Caco-2 (cell line): ENCODE data around the gene ATG16L2. TPM values are rescaled to one million over a fixed set of nuclear protein-coding genes. Genes with fewer than 3 reads are reported as not detected.
"Not testable (repeated sequence)": the region's sequence is repeated elsewhere in the genome, so short reads cannot be mapped to it uniquely, and the experiment has no call there.

Source experiments
- BruUV-seq: library from RNA; stranded (reverse); fragments of 400-500 nt; replicated peaks from 2 replicates; lab custom pipeline; 2021; lab: Mats Ljungman, UMichigan
- CTCF ChIA-PET: fragments of 300-600 bp; sonication (Branson Sonifier 250); formaldehyde crosslinking; loops from one replicate; lab custom pipeline; 2022; ENCODE audit warnings: antibody characterized with exemption; lab: Charles Lee
- POLR2A ChIA-PET: fragments of 300-600 bp; sonication (Branson Sonifier 250); formaldehyde crosslinking; loops from one replicate; lab custom pipeline; 2022; ENCODE audit warnings: antibody characterized with exemption; lab: Charles Lee
- DNase-seq, 2 experiments: peaks; one replicate each; pipeline versions ENCODE4 v3.0.0 to v3.0.0-alpha.2; 2020 to 2022
- H3K27me3 ChIP-seq: replicated peaks from 2 replicates; pipeline ENCODE4 v1.6.0; 2011; ENCODE audit warnings: low read length; ENCODE audit not compliant: control insufficient read depth, insufficient read depth
- H3K36me3 ChIP-seq: 2 replicates; pipeline ENCODE4 v1.5.1; 2011; ENCODE audit warnings: low read length; ENCODE audit not compliant: control insufficient read depth, insufficient read depth
- H3K4me1 ChIP-seq: fragments of 250-450 bp; sonication (Bioruptor Pico); 2 replicates; pipeline ENCODE4 v1.5.1; 2020; ENCODE audit warnings: mild to moderate bottlenecking
- H3K4me3 ChIP-seq: 2 replicates; pipeline ENCODE4 v1.5.1; 2011; ENCODE audit warnings: low read depth, mild to moderate bottlenecking, control low read depth, low read length
- H3K9me3 ChIP-seq: fragments of 250-450 bp; sonication (Bioruptor Pico); 2 replicates; pipeline ENCODE4 v1.5.1; 2020; ENCODE audit warnings: mild to moderate bottlenecking, moderate library complexity
- H3K27ac Mint-ChIP-seq: one replicate; pipeline ENCODE4 v1.8.0; 2022; ENCODE audit warnings: mixed read lengths; ENCODE audit not compliant: unreplicated experiment
- H3K27me3 Mint-ChIP-seq: one replicate; pipeline ENCODE4 v1.8.0; 2022; ENCODE audit warnings: mixed read lengths; ENCODE audit not compliant: insufficient read depth, unreplicated experiment
- H3K36me3 Mint-ChIP-seq: one replicate; pipeline ENCODE4 v1.8.0; 2022; ENCODE audit warnings: mild to moderate bottlenecking, mixed read lengths; ENCODE audit not compliant: insufficient read depth, unreplicated experiment
- H3K4me1 Mint-ChIP-seq: one replicate; pipeline ENCODE4 v1.8.0; 2022; ENCODE audit warnings: low read depth, mixed read lengths; ENCODE audit not compliant: unreplicated experiment
- H3K4me3 Mint-ChIP-seq: one replicate; pipeline ENCODE4 v1.8.0; 2022; ENCODE audit warnings: mild to moderate bottlenecking, moderate library complexity, mixed read lengths; ENCODE audit not compliant: unreplicated experiment
- H3K9me3 Mint-ChIP-seq: one replicate; pipeline ENCODE4 v1.8.0; 2022; ENCODE audit warnings: mixed read lengths; ENCODE audit not compliant: unreplicated experiment
- CTCF ChIP-seq, 2 experiments: fragments of 200-600 bp in 1 of 2; IDR thresholded peaks; 1 replicate in 1 of 2; 2 replicates in 1 of 2; pipeline versions ENCODE4 v1.5.1 to v1.8.0; 2011 to 2022; ENCODE audit warnings: antibody characterized with exemption in 1 of 2, control low read depth in 1 of 2, inconsistent platforms in 1 of 2, low read depth in 1 of 2, low read length in 1 of 2, mild to moderate bottlenecking in 1 of 2, moderate library complexity in 1 of 2; ENCODE audit not compliant: insufficient read depth in 1 of 2, severe bottlenecking in 1 of 2, unreplicated experiment in 1 of 2
- intact Hi-C: fragments of 100-400 bp; cut with micrococcal nuclease; formaldehyde crosslinking; loops from one replicate; pipeline ENCODE4 v1.10.0; 2022; ENCODE audit not compliant: unreplicated experiment
- total RNA-seq: library from RNA; stranded (reverse); gene quantifications from 2 replicates; pipeline ENCODE4 v1.2.3, GENCODE V29; 2022

Gene ATG16L2
- total RNA-seq, 1 experiment from 2014 or later: 19.3 TPM

- Histone ChIP-seq H3K9me3 (no peaks in the 10 kb centered on the region), H3K4me3 (no peak overlapping the region), H3K4me1 (peaks cover 3% of the 10 kb centered on the region; the same call in 1 of the 2 replicates), H3K36me3 (peaks cover 2% of the 10 kb centered on the region; the same call in 1 of the 2 replicates), H3K27me3 (no peaks in the 10 kb centered on the region)
- TF ChIP-seq CTCF (IDR thresholded peaks at IDR 0.05; ENCODE audit: insufficient read depth in 1 of 2, low read depth in 1 of 2, low read length in 1 of 2, severe bottlenecking in 1 of 2, unreplicated experiment in 1 of 2): no peak
- no peak for DNase-seq
- BruUV-seq: no TSS peak
- Mint-ChIP-seq H3K36me3 (peaks cover 27% of the 10 kb centered on the region), H3K27me3 (no peaks in the 10 kb centered on the region), H3K4me3 (no peak overlapping the region), H3K4me1 (peaks cover 23% of the 10 kb centered on the region), H3K9me3 (no peaks in the 10 kb centered on the region), H3K27ac (no peak overlapping the region)
- intact Hi-C loops: no loop called here
- POLR2A ChIA-PET: no interaction called here
- CTCF ChIA-PET: interaction anchor here (0.7 kb wide), 1 partner anchor 369 kb away, joined by 3 read pairs; no protein-coding TSS in a partner anchor
Measured at GRCh38 chr11:72808331-72808798, 5.8 kb upstream of the ATG16L2 start.

- BruUV-seq, H3K36me3 ChIP-seq, H3K4me1 ChIP-seq, POLR2A ChIA-PET, H3K9me3 Mint-ChIP-seq, H3K27me3 Mint-ChIP-seq, H3K27ac Mint-ChIP-seq, H3K27me3 ChIP-seq, DNase-seq, H3K4me3 ChIP-seq, H3K9me3 ChIP-seq: not testable (repeated sequence)
- Mint-ChIP-seq H3K36me3 (peaks cover 39% of the 10 kb centered on the region), H3K4me3 (peak overlapping the region; percentile 37), H3K4me1 (peaks cover 29% of the 10 kb centered on the region)
- CTCF ChIA-PET: interaction anchor here (0.6 to 2.7 kb wide), 3 partner anchors 18 to 143 kb away, joined by 3 to 30 read pairs (median 26); partner anchors contain the start of gene STARD10
- intact Hi-C loops: loop anchor here (5.0 kb wide), 1 partner anchor 34 kb away; no protein-coding TSS in a partner anchor
Measured at GRCh38 chr11:72811686-72812085, 2.5 kb upstream of the ATG16L2 start.

GRCh38 chr11:72812604-72812966 lies 1.6 kb upstream of the ATG16L2 start:
- Histone ChIP-seq H3K4me1 (peaks cover under 1% of the 10 kb centered on the region; the same call in 1 of the 2 replicates), H3K27me3 (no peaks in the 10 kb centered on the region), H3K36me3 (peaks cover 2% of the 10 kb centered on the region; the same call in 1 of the 2 replicates), H3K4me3 (peak overlapping the region; percentile 88), H3K9me3 (no peaks in the 10 kb centered on the region)
- DNase-seq: no peak
- intact Hi-C loops: loop anchor here (5.0 kb wide), 1 partner anchor 35 kb away; no protein-coding TSS in a partner anchor
- H3K36me3 Mint-ChIP-seq: peaks cover 39% of the 10 kb centered on the region
- peak overlapping the region; percentile 98 for H3K4me3 Mint-ChIP-seq
- no TSS peak for BruUV-seq
- peaks cover 29% of the 10 kb centered on the region for H3K4me1 Mint-ChIP-seq
- peak overlapping the region; percentile 97 for H3K27ac Mint-ChIP-seq
- H3K27me3 Mint-ChIP-seq: no peaks in the 10 kb centered on the region
- ChIA-PET CTCF (interaction anchor here (0.6 to 2.7 kb wide), 20 partner anchors 10 to 494 kb away, joined by 3 to 30 read pairs (median 4); partner anchors contain the start of gene STARD10), POLR2A (interaction anchor here (0.5 to 1.5 kb wide), 3 partner anchors 26 to 514 kb away, joined by 3 to 6 read pairs (median 4); no protein-coding TSS in a partner anchor)
- TF ChIP-seq CTCF (IDR thresholded peaks at IDR 0.05; ENCODE audit: insufficient read depth in 1 of 2, low read depth in 1 of 2, low read length in 1 of 2, severe bottlenecking in 1 of 2, unreplicated experiment in 1 of 2): no peak
- no peaks in the 10 kb centered on the region for H3K9me3 Mint-ChIP-seq
